BLaER1 (cell line): ENCODE data around the gene SMYD1.
"Not testable (repeated sequence)": the region's sequence is repeated elsewhere in the genome, so short reads cannot be mapped to it uniquely, and the experiment has no call there.

Experiments used
- H3K27ac ChIP-seq: shearing (Covaris generic); formaldehyde crosslinking; 2 replicates; pipeline ENCODE4 v1.8.1; 2022
- H3K27me3 ChIP-seq: shearing (Covaris generic); formaldehyde crosslinking; 2 replicates; pipeline ENCODE4 v1.8.1; 2022
- H3K36me3 ChIP-seq: shearing (Covaris generic); formaldehyde crosslinking; 2 replicates; pipeline ENCODE4 v1.8.1; 2022
- H3K4me1 ChIP-seq: shearing (Covaris generic); formaldehyde crosslinking; 2 replicates; pipeline ENCODE4 v1.8.1; 2022
- H3K4me2 ChIP-seq: shearing (Covaris generic); formaldehyde crosslinking; 2 replicates; pipeline ENCODE4 v1.8.1; 2022
- H3K4me3 ChIP-seq: shearing (Covaris generic); formaldehyde crosslinking; 2 replicates; pipeline ENCODE4 v1.8.1; 2022
- H3K9ac ChIP-seq: shearing (Covaris generic); formaldehyde crosslinking; 2 replicates; pipeline ENCODE4 v1.8.1; 2022
- H3K9me3 ChIP-seq: shearing (Covaris generic); formaldehyde crosslinking; 2 replicates; pipeline ENCODE4 v1.8.1; 2022
- H4K20me1 ChIP-seq: shearing (Covaris generic); formaldehyde crosslinking; 2 replicates; pipeline ENCODE4 v1.8.1; 2022
- Cebpa-rat ChIP-seq: shearing (Covaris generic); IDR thresholded peaks from 2 replicates; pipeline ENCODE4 v1.8.1; 2022

The SMYD1 gene

DNA sequence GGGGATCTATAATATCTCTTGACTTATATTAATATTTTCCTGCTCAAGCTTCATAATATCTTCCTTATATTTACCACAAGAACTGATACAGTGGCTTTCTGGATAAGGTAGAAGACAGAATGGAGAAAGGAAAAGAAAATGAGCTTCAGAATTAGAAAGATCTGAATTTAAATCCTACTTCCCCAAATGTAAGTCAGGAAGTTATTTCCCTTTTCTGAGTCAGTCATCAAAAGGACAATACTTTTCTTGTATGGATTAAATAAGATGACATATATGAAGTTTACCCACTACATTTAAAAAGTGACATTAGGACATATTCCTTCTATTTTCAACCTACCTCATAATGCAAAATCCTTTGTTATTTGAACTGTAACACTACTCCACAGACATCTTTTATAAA, 31.0 kb upstream of the SMYD1 start:
- no peak overlapping the region for H3K4me3 ChIP-seq
- H3K9me3 ChIP-seq: peaks cover 5% of the 10 kb centered on the region; the same call in 1 of the 2 replicates
- peaks cover 71% of the 10 kb centered on the region for H3K36me3 ChIP-seq
- no peaks in the 10 kb centered on the region for H3K27me3 ChIP-seq
- H3K4me1 ChIP-seq: no peaks in the 10 kb centered on the region
- TF ChIP-seq Cebpa-rat: no peak
- no peak overlapping the region for H3K9ac ChIP-seq
- no peak overlapping the region for H3K27ac ChIP-seq
- H4K20me1 ChIP-seq: peaks cover 11% of the 10 kb centered on the region; the same call in 1 of the 2 replicates
- no peak overlapping the region for H3K4me2 ChIP-seq

DNA sequence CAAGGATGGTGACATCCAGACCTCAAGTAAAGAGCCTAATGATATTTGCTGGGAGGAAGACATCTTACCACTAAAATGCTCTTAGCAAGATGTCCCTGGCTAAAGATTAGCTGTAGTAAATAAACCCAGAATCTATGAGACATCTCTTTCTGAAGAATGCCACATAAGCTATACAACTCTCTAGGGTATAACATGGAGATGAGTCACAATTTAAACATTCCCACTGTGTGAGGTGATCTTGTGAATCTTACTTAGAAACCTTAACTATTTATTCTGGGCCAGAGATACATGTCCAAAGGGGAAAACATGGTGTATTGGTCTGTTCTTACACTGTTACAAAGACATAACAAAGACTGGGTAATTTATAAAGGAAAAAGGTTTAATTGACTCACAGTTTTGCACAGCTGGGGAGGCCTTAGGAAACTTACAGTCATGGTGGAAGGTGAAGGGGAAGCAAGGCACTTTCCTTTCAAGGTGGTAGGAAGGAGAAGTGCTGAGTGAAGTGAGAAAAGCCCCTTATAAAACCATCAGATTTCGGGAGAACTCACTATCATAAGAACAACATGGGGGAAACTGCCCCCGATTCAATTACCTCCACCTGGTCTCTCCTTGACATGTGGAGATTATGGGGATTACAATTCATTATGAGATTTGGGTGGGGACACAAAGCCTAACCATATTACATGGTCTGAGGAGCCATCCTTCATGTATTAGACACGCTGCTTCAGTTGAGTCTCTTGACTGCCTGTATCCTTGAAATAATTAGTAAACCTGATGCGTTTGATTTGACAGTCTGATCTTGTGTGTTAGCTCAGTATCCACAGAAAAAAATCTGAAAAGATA, 29.1 kb upstream of the SMYD1 start:
- Histone ChIP-seq H4K20me1 (peaks cover 11% of the 10 kb centered on the region; the same call in 1 of the 2 replicates), H3K4me3 (no peak overlapping the region), H3K27ac (no peak overlapping the region), H3K9me3 (peaks cover 5% of the 10 kb centered on the region; the same call in 1 of the 2 replicates), H3K4me2 (no peak overlapping the region), H3K36me3 (peaks cover 66% of the 10 kb centered on the region), H3K27me3 (no peaks in the 10 kb centered on the region), H3K9ac (no peak overlapping the region), H3K4me1 (no peaks in the 10 kb centered on the region)
- TF ChIP-seq Cebpa-rat: no peak

DNA sequence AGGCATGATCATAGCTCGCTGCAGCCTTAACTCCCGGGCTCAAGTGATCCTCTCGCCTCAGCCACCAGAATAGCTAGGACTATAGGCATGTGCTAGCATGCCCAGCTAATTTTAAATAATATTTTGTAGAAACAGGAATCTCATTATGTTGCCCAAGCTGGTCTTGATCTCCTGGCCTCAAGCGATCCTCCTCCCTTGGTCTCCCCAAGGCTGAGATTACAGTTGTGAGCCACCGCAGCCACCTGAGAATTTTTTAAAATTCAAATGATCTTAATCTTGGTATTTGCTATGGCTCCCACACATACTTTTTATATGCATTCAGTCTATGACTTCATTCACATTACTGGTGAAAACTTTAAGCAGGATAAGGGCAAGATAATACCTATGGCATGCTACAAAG, 25.1 kb upstream of the SMYD1 start:
- Histone ChIP-seq H3K27me3 (no peaks in the 10 kb centered on the region), H3K4me2 (no peak overlapping the region), H3K4me1 (no peaks in the 10 kb centered on the region), H3K27ac (no peak overlapping the region), H3K9ac (no peak overlapping the region), H3K9me3 (0 out of 2 replicates have a peak, but pooled peaks cover 5% of the 10 kb centered on the region), H3K36me3 (peaks cover 68% of the 10 kb centered on the region), H3K4me3 (no peak overlapping the region), H4K20me1 (peaks cover 11% of the 10 kb centered on the region; the same call in 1 of the 2 replicates)
- no peak for TF ChIP-seq Cebpa-rat

DNA sequence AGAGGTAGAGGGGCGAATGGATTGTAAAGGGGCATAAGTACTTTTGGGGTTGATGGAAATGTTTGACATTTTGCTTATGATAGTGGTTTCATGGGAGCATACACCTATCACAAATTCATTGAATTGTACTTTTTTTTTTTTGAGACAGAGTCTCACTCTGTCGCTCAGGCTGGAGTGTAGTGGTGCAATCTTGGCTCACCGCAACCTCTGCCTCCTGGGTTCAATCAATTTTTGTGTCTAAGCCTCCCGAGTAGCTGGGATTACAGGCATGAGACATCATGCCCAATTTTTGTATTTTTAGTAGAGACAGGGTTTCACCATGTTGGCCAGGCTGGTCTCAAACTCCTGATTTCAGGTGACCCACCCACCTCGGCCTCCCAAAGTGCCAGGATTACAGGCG, 22.1 kb upstream of the SMYD1 start:
- not testable (repeated sequence) for H3K4me2 ChIP-seq, H3K4me3 ChIP-seq, H4K20me1 ChIP-seq, H3K4me1 ChIP-seq, H3K9me3 ChIP-seq, H3K9ac ChIP-seq, H3K27me3 ChIP-seq, H3K27ac ChIP-seq
- peaks cover 71% of the 10 kb centered on the region for H3K36me3 ChIP-seq

DNA sequence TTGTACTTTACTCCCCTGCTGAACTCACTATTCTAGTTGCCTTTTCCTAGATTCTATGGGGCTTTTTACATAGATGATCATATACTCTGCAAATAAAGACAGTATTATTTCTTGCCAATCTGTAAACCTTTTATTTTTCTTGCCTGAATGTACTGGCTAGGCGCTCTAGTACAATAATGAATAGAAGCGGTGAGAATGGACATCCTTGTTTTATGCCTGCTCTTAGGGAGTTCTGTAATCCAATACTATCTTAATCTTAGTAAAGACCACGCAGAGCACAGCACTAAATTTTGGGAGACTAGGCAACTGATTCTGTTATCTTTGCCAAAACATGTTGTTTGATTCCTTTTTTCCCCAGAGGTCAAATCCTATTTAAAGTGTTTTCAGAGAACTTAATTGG, 19.1 kb upstream of the SMYD1 start:
- Histone ChIP-seq H3K27me3 (no peaks in the 10 kb centered on the region), H3K4me1 (peaks cover 5% of the 10 kb centered on the region), H3K4me3 (no peak overlapping the region), H4K20me1 (no peaks in the 10 kb centered on the region; the same call in 1 of the 2 replicates), H3K27ac (no peak overlapping the region), H3K36me3 (peaks cover 70% of the 10 kb centered on the region), H3K9ac (no peak overlapping the region), H3K4me2 (no peak overlapping the region), H3K9me3 (no peaks in the 10 kb centered on the region)
- no peak for TF ChIP-seq Cebpa-rat

DNA sequence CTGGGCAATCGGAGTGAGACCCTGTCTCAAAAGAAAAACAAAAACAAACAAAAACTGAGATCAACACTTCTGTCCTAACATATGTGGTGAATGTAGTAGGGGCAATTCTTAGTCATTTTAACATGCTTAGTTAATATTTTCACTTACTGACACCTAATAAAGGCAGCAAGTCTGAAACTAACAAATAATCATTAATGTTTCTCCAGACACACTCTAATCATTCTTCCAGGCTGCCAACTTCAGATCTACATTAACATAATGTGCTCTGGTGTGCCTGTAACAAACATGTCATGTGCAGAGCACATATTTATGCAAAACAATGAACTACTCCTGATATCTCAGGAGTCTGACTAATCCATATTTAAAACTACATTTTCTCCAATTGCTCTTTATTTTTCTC, 18.0 kb upstream of the SMYD1 start:
- H3K36me3 ChIP-seq: peaks cover 59% of the 10 kb centered on the region
- no peak overlapping the region for H3K4me2 ChIP-seq
- H3K27ac ChIP-seq: no peak overlapping the region
- TF ChIP-seq Cebpa-rat: no peak
- H4K20me1 ChIP-seq: no peaks in the 10 kb centered on the region; the same call in 1 of the 2 replicates
- H3K9me3 ChIP-seq: no peaks in the 10 kb centered on the region
- no peaks in the 10 kb centered on the region for H3K27me3 ChIP-seq
- H3K4me3 ChIP-seq: no peak overlapping the region
- H3K4me1 ChIP-seq: peaks cover 16% of the 10 kb centered on the region
- H3K9ac ChIP-seq: no peak overlapping the region

DNA sequence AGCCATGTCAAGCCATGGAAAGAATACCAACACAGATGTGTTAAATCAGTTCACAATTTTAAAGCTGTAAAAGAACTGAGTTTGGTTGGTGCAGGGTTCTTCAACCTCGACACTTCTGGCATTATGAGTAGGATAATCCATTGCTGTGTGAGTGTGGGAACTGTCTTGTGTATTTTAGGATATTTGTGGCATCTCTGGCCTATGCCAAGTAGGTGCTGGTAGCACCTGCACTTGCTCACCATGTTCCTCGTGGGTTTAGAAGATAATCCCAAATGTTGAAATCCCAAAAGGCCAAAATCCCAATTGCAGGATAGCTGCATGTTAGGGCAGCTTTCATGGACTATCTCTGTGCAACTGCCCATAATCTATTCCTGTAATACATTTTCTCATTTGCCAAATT, 15.8 kb upstream of the SMYD1 start:
- no peaks in the 10 kb centered on the region; the same call in 1 of the 2 replicates for H4K20me1 ChIP-seq
- peaks cover 44% of the 10 kb centered on the region for H3K36me3 ChIP-seq
- H3K9me3 ChIP-seq: no peaks in the 10 kb centered on the region
- H3K4me1 ChIP-seq: peaks cover 26% of the 10 kb centered on the region
- no peak overlapping the region for H3K4me3 ChIP-seq
- no peak overlapping the region for H3K27ac ChIP-seq
- no peak overlapping the region for H3K9ac ChIP-seq
- no peaks in the 10 kb centered on the region for H3K27me3 ChIP-seq
- H3K4me2 ChIP-seq: no peak overlapping the region
- TF ChIP-seq Cebpa-rat: no peak

DNA sequence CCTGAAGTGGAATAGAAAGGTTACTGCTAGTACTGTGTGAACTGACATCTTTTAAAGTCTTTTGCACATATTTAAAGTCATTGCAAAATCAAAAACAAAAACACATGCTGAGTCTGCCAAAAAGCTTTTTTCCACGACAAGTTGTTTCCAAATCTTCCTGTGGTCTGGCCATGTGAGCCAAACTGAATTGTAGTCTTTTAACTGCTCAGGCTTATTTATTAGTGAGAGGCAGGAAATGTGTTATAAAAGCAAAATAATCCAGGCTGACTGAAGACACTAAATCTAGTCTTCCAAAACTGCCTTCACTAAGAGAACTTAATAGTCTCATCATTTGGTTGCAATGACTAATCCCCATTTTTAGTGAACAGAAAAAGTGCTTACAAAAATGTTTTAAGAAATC, 14.3 kb upstream of the SMYD1 start:
- H3K4me2 ChIP-seq: peak overlapping the region; percentile 96; the same call in 1 of the 2 replicates
- TF ChIP-seq Cebpa-rat: no peak
- peaks cover 31% of the 10 kb centered on the region for H3K36me3 ChIP-seq
- no peak overlapping the region for H3K9ac ChIP-seq
- H4K20me1 ChIP-seq: no peaks in the 10 kb centered on the region; the same call in 1 of the 2 replicates
- H3K9me3 ChIP-seq: no peaks in the 10 kb centered on the region
- H3K4me3 ChIP-seq: no peak overlapping the region
- no peaks in the 10 kb centered on the region for H3K27me3 ChIP-seq
- H3K4me1 ChIP-seq: peaks cover 26% of the 10 kb centered on the region
- no peak overlapping the region for H3K27ac ChIP-seq

DNA sequence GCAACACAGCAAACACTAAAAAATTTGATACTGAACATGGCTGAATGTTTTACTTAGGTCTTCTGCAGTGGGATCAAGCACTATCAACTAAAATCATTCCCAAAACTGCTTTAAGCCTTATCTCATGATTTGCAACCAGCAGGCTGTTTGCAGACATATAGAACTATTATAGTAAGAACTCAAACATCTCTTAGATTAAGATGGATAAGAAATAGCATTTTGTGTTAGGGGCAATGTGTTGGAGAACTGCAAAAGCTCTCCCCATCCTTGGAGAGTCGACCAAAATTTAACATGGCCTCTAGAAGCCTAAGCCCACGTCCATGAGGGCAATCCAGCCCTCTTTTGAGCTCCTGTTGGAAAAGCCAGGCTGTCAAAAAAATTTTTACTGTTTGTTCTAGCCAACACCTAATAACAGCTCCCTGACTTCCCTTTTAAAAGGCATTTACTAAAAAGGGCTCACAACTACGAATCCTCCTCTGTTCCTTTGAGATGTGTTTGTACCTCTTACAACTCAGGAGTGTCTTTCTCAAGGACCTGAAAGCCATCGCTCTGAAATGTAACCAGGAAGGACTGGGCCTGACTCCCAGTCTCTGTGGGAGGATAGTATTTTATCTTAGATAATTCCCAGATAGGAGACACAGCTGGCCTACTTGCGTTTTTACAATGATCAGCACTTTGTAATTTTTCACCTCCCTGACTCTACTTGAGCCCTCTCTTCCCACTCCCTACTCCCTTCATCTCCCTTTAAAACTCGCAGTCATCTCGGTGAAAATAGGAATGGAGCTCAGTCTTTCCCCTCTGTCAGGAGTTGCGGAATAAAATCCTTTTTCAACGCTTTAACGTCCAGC, 13.5 kb upstream of the SMYD1 start:
- H3K9ac ChIP-seq: peak overlapping the region; percentile 93
- peak overlapping the region; percentile 83 for H3K4me3 ChIP-seq
- no peak for TF ChIP-seq Cebpa-rat
- H3K36me3 ChIP-seq: peaks cover 22% of the 10 kb centered on the region
- H3K27ac ChIP-seq: peak overlapping the region; percentile 97; the same call in 1 of the 2 replicates
- H3K9me3 ChIP-seq: no peaks in the 10 kb centered on the region
- H3K4me2 ChIP-seq: peak overlapping the region; percentile 96
- no peaks in the 10 kb centered on the region; the same call in 1 of the 2 replicates for H4K20me1 ChIP-seq
- H3K4me1 ChIP-seq: peaks cover 26% of the 10 kb centered on the region
- no peaks in the 10 kb centered on the region for H3K27me3 ChIP-seq
